Muscle layer of duodenum (tissue), 2 donors: ENCODE measurements around the gene QPRT.
"Not testable (repeated sequence)": the region's sequence is repeated elsewhere in the genome, so short reads cannot be mapped to it uniquely, and the experiment has no call there.

Source experiments
- H3K27ac ChIP-seq: one replicate; pipeline ENCODE4 v1.7.0; 2013; ENCODE audit warnings: mild to moderate bottlenecking, low read length
- H3K27me3 ChIP-seq: one replicate; pipeline ENCODE4 v1.7.0; 2013; ENCODE audit warnings: low read depth, mild to moderate bottlenecking, control low read depth, low read length
- H3K36me3 ChIP-seq, 2 donors: one replicate each; pipeline ENCODE4 v1.7.0; 2013; ENCODE audit warnings: low read length in 2 of 2, control low read depth in 1 of 2, mild to moderate bottlenecking in 1 of 2; ENCODE audit not compliant: insufficient read depth in 2 of 2, control insufficient read depth in 1 of 2
- H3K4me1 ChIP-seq, 2 donors: one replicate each; pipeline ENCODE4 v1.7.0; 2013; ENCODE audit warnings: low read length in 2 of 2, mild to moderate bottlenecking in 2 of 2, control low read depth in 1 of 2, moderate library complexity in 1 of 2; ENCODE audit not compliant: insufficient read depth in 2 of 2, control insufficient read depth in 1 of 2
- H3K4me3 ChIP-seq, 2 donors: one replicate each; pipeline ENCODE4 v1.7.0; 2013; ENCODE audit warnings: low read length in 2 of 2, low read depth in 1 of 2, mild to moderate bottlenecking in 1 of 2
- H3K9me3 ChIP-seq, 2 donors: one replicate each; pipeline ENCODE4 v1.7.0; 2013; ENCODE audit warnings: low read length in 2 of 2, control low read depth in 1 of 2, mild to moderate bottlenecking in 1 of 2; ENCODE audit not compliant: control insufficient read depth in 1 of 2
- donor health status: healthy.

The QPRT gene

GRCh38 chr16:29680180-29680598, 1.2 kb downstream of the QPRT start:
- H3K4me1 ChIP-seq = peaks cover 0 to 7% of the 10 kb centered on the region in 2 donors
- H3K4me3 ChIP-seq = peak overlapping the region in 1 of 2 donors; percentile 61

GRCh38 chr16:29683543-29684090, 4.6 kb downstream of the QPRT start:
- Histone ChIP-seq H3K27me3 (no peaks in the 10 kb centered on the region), H3K4me1 (peaks cover 0 to 7% of the 10 kb centered on the region in 2 donors), H3K27ac (no peak overlapping the region), H3K36me3 (no peaks in the 10 kb centered on the region), H3K4me3 (no peak overlapping the region), H3K9me3 (no peaks in the 10 kb centered on the region)

More at GRCh38 chr16:29680180-29680598, 1.2 kb downstream of the QPRT start:
- Histone ChIP-seq H3K9me3 (no peaks in the 10 kb centered on the region), H3K27me3 (no peaks in the 10 kb centered on the region), H3K27ac (no peak overlapping the region), H3K36me3 (no peaks in the 10 kb centered on the region)

GRCh38 chr16:29684679-29685078, 5.7 kb downstream of the QPRT start:
- Histone ChIP-seq H3K36me3 (no peaks in the 10 kb centered on the region), H3K4me1 (no peaks in the 10 kb centered on the region), H3K27me3 (no peaks in the 10 kb centered on the region)

GRCh38 chr16:29686740-29687332, 7.9 kb downstream of the QPRT start:
- no peaks in the 10 kb centered on the region for H3K9me3 ChIP-seq
- H3K36me3 ChIP-seq = no peaks in the 10 kb centered on the region
- no peak overlapping the region for H3K4me3 ChIP-seq
- no peaks in the 10 kb centered on the region for H3K27me3 ChIP-seq
- H3K27ac ChIP-seq = no peak overlapping the region
- H3K4me1 ChIP-seq = no peaks in the 10 kb centered on the region

More at GRCh38 chr16:29684679-29685078, 5.7 kb downstream of the QPRT start:
- Histone ChIP-seq H3K4me3 (no peak overlapping the region), H3K27ac (no peak overlapping the region), H3K9me3 (no peaks in the 10 kb centered on the region)

- Histone ChIP-seq H3K9me3 (no peaks in the 10 kb centered on the region), H3K36me3 (no peaks in the 10 kb centered on the region), H3K4me3 (no peak overlapping the region), H3K4me1 (no peaks in the 10 kb centered on the region), H3K27me3 (no peaks in the 10 kb centered on the region), H3K27ac (no peak overlapping the region)
These were observed 8.8 kb downstream of the QPRT start for GRCh38 chr16:29687755-29688154.

GRCh38 chr16:29688172-29688571, 9.2 kb downstream of the QPRT start:
- H3K4me1 ChIP-seq = no peaks in the 10 kb centered on the region
- no peaks in the 10 kb centered on the region for H3K36me3 ChIP-seq
- H3K27ac ChIP-seq = no peak overlapping the region
- H3K4me3 ChIP-seq = no peak overlapping the region
- no peaks in the 10 kb centered on the region for H3K27me3 ChIP-seq
- H3K9me3 ChIP-seq = no peaks in the 10 kb centered on the region

GRCh38 chr16:29689490-29690351, 10.7 kb downstream of the QPRT start:
- H3K4me1 ChIP-seq, H3K27ac ChIP-seq, H3K4me3 ChIP-seq, H3K36me3 ChIP-seq, H3K27me3 ChIP-seq, H3K9me3 ChIP-seq: not testable (repeated sequence)

GRCh38 chr16:29692606-29693005, 13.6 kb downstream of the QPRT start:
- not testable (repeated sequence) for H3K36me3 ChIP-seq, H3K27me3 ChIP-seq, H3K27ac ChIP-seq, H3K9me3 ChIP-seq, H3K4me1 ChIP-seq, H3K4me3 ChIP-seq

GRCh38 chr16:29694384-29695195, 15.6 kb downstream of the QPRT start:
- Histone ChIP-seq H3K27me3 (no peaks in the 10 kb centered on the region), H3K9me3 (no peaks in the 10 kb centered on the region), H3K27ac (no peak overlapping the region), H3K4me3 (no peak overlapping the region), H3K4me1 (no peaks in the 10 kb centered on the region), H3K36me3 (peaks cover 0 to 6% of the 10 kb centered on the region in 2 donors)

GRCh38 chr16:29695675-29696074, 16.7 kb downstream of the QPRT start:
- H3K27me3 ChIP-seq, H3K4me1 ChIP-seq, H3K36me3 ChIP-seq, H3K4me3 ChIP-seq, H3K27ac ChIP-seq, H3K9me3 ChIP-seq: not testable (repeated sequence)

- Histone ChIP-seq H3K4me1 (no peaks in the 10 kb centered on the region), H3K4me3 (no peak overlapping the region), H3K27ac (no peak overlapping the region), H3K36me3 (peaks cover 0 to 6% of the 10 kb centered on the region in 2 donors), H3K9me3 (no peaks in the 10 kb centered on the region), H3K27me3 (no peaks in the 10 kb centered on the region)
These were observed 17.9 kb downstream of the QPRT start for GRCh38 chr16:29696881-29697331.
